Measurements from ENCODE around the gene SHISA2. TPM values are rescaled to one million over a fixed set of nuclear protein-coding genes. Genes with fewer than 3 reads are reported as not detected.
"Not testable (repeated sequence)": the region's sequence is repeated elsewhere in the genome, so short reads cannot be mapped to it uniquely, and the experiment has no call there.

Gene SHISA2
- polyA plus RNA-seq, 3 donors: not detected

DNA sequence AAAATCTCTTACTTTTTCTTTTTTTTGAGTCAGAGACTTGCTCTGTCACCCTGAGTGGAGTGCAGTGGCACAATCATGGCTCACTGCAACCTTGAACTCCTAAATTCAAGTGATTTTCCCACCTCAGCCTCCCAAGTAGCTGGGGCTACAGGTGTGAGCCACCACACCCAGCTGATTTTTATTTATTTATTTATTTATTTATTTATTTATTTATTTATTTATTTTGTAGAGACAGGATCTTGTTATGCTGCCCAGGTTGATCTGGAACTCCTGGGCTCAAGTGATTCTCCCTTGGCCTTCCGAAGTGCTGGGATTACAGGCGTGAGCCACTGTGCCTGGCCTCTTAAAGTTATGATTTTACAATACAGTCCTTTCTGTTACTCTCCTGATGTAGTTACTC lies 16.6 kb upstream of the SHISA2 start:
- intact Hi-C loops (cut with micrococcal nuclease): loop anchor here in 1 of 2 donors (5.0 kb wide), 1 partner anchor 236 kb away; no protein-coding TSS in a partner anchor
- not testable (repeated sequence) for H3K36me3 Mint-ChIP-seq, H3K27ac Mint-ChIP-seq

DNA sequence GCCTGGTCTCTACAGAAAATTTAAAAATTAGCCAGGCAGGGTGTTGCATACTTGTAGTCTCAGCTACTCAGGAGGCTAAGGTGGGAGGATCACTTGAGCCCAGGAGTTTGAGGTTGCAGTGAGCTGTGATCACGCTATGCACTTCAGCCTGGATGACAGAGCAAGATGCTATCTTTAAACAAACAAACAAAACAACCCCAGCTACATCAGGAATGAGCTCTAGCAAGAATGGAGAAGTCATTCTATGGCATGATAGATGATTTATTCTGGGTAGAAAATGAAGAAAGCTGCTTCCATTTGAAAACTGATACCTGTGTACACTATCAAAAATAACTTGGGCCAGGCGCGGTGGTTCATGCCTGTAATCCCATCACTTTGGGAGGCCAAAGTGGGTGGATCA lies 15.8 kb upstream of the SHISA2 start:
- TF ChIP-seq, protein P1, sequence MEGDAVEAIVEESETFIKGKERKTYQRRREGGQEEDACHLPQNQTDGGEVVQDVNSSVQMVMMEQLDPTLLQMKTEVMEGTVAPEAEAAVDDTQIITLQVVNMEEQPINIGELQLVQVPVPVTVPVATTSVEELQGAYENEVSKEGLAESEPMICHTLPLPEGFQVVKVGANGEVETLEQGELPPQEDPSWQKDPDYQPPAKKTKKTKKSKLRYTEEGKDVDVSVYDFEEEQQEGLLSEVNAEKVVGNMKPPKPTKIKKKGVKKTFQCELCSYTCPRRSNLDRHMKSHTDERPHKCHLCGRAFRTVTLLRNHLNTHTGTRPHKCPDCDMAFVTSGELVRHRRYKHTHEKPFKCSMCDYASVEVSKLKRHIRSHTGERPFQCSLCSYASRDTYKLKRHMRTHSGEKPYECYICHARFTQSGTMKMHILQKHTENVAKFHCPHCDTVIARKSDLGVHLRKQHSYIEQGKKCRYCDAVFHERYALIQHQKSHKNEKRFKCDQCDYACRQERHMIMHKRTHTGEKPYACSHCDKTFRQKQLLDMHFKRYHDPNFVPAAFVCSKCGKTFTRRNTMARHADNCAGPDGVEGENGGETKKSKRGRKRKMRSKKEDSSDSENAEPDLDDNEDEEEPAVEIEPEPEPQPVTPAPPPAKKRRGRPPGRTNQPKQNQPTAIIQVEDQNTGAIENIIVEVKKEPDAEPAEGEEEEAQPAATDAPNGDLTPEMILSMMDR (IDR thresholded peaks at IDR 0.05): no peak
- Mint-ChIP-seq H3K27ac (no peak overlapping the region), H3K9me3 (no peaks in the 10 kb centered on the region), H3K36me3 (no peaks in the 10 kb centered on the region), H3K4me1 (no peaks in the 10 kb centered on the region), H3K27me3 (ENCODE audit: low read depth in 3 of 3) (peaks cover 6 to 20% (median 10%) of the 10 kb centered on the region in 3 donors), H3K4me3 (no peak overlapping the region)
- no peak for DNase-seq
- H3K4me3 ChIP-seq (replicated peaks in 1 of 3; ENCODE audit: low read depth in 2 of 3, low read length in 3 of 3): no peak overlapping the region
- H3K27me3 ChIP-seq (ENCODE audit: control insufficient read depth in 2 of 2, insufficient read depth in 2 of 2, low read length in 2 of 2): peaks cover 0 to 4% of the 10 kb centered on the region in 2 donors
- H4K20me1 ChIP-seq (ENCODE audit: insufficient read depth, low read length): no peaks in the 10 kb centered on the region
- WGBS (ENCODE audit: insufficient coverage): no CpG with 5 or more reads among the region's 3 CpGs
- H3K9me3 ChIP-seq (replicated peaks in 1 of 2; ENCODE audit: control insufficient read depth in 1 of 2, insufficient read depth in 1 of 2, low read length in 2 of 2): no peaks in the 10 kb centered on the region
- no peaks in the 10 kb centered on the region for H3K79me2 ChIP-seq (ENCODE audit: insufficient read depth, low read length)
- H3K27ac ChIP-seq (ENCODE audit: low read depth in 1 of 2, low read length in 2 of 2): no peak overlapping the region
- H3K4me1 ChIP-seq (ENCODE audit: control insufficient read depth in 1 of 2, insufficient read depth in 2 of 2, low read length in 2 of 2): no peaks in the 10 kb centered on the region
- H2AFZ ChIP-seq (ENCODE audit: insufficient read depth, low read depth, low read length, poor library complexity, severe bottlenecking): no peak overlapping the region
- no peak overlapping the region for H3K4me2 ChIP-seq (replicated peaks; ENCODE audit: extremely low read depth, low read length, poor library complexity, severe bottlenecking)
- H3K9ac ChIP-seq (ENCODE audit: insufficient read depth, low read length, poor library complexity, severe bottlenecking): no peak overlapping the region
- no peaks in the 10 kb centered on the region for H3K36me3 ChIP-seq (replicated peaks in 1 of 2; ENCODE audit: control insufficient read depth in 1 of 2, insufficient read depth in 2 of 2, low read length in 2 of 2)
- intact Hi-C loops (cut with micrococcal nuclease): loop anchor here in 1 of 2 donors (5.0 kb wide), 1 partner anchor 235 kb away; no protein-coding TSS in a partner anchor

More for the DNA sequence above, 16.6 kb upstream of the SHISA2 start:
- no CpG with 5 or more reads among the region's 2 CpGs for WGBS (ENCODE audit: insufficient coverage)
- not testable (repeated sequence) for H3K9ac ChIP-seq (ENCODE audit: insufficient read depth, low read length, poor library complexity, severe bottlenecking); H2AFZ ChIP-seq (ENCODE audit: insufficient read depth, low read depth, low read length, poor library complexity, severe bottlenecking); H3K4me3 ChIP-seq (replicated peaks in 1 of 3; ENCODE audit: low read depth in 2 of 3, low read length in 3 of 3); H3K4me3 Mint-ChIP-seq; H3K4me2 ChIP-seq (replicated peaks; ENCODE audit: extremely low read depth, low read length, poor library complexity, severe bottlenecking); H4K20me1 ChIP-seq (ENCODE audit: insufficient read depth, low read length); H3K4me1 Mint-ChIP-seq; H3K27ac ChIP-seq (ENCODE audit: low read depth in 1 of 2, low read length in 2 of 2); H3K4me1 ChIP-seq (ENCODE audit: control insufficient read depth in 1 of 2, insufficient read depth in 2 of 2, low read length in 2 of 2); H3K79me2 ChIP-seq (ENCODE audit: insufficient read depth, low read length); H3K9me3 ChIP-seq (replicated peaks in 1 of 2; ENCODE audit: control insufficient read depth in 1 of 2, insufficient read depth in 1 of 2, low read length in 2 of 2); DNase-seq; H3K9me3 Mint-ChIP-seq; H3K36me3 ChIP-seq (replicated peaks in 1 of 2; ENCODE audit: control insufficient read depth in 1 of 2, insufficient read depth in 2 of 2, low read length in 2 of 2); H3K27me3 ChIP-seq (ENCODE audit: control insufficient read depth in 2 of 2, insufficient read depth in 2 of 2, low read length in 2 of 2)
- peaks cover 9 to 23% (median 11%) of the 10 kb centered on the region in 3 donors for H3K27me3 Mint-ChIP-seq (ENCODE audit: low read depth in 3 of 3)

DNA sequence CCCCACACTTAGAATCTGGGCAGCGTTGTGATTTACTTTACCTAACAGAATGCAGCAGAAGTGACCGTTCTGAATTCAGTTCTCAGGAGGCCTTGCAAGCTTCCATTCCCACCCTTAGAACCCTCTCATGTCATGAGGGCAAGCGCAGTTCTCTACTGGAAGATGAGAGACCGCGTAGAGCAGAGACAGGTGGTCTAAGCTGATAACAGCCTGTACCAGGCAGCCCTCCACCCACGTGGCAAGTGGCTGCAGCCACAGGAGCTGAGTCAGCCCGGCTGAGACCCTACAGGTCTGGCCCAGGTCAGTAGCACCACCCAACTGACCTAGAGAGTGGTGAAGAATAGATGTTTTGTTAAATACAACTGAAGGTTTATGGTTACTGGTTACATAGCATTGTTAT lies 14.7 kb upstream of the SHISA2 start:
- H2AFZ ChIP-seq (ENCODE audit: insufficient read depth, low read depth, low read length, poor library complexity, severe bottlenecking); H3K36me3 ChIP-seq (replicated peaks in 1 of 2; ENCODE audit: control insufficient read depth in 1 of 2, insufficient read depth in 2 of 2, low read length in 2 of 2); H3K9ac ChIP-seq (ENCODE audit: insufficient read depth, low read length, poor library complexity, severe bottlenecking); H3K4me2 ChIP-seq (replicated peaks; ENCODE audit: extremely low read depth, low read length, poor library complexity, severe bottlenecking); H3K4me3 ChIP-seq (replicated peaks in 1 of 3; ENCODE audit: low read depth in 2 of 3, low read length in 3 of 3); H3K27ac ChIP-seq (ENCODE audit: low read depth in 1 of 2, low read length in 2 of 2); H3K4me3 Mint-ChIP-seq; H4K20me1 ChIP-seq (ENCODE audit: insufficient read depth, low read length); H3K4me1 ChIP-seq (ENCODE audit: control insufficient read depth in 1 of 2, insufficient read depth in 2 of 2, low read length in 2 of 2); H3K36me3 Mint-ChIP-seq; H3K9me3 Mint-ChIP-seq; H3K27me3 ChIP-seq (ENCODE audit: control insufficient read depth in 2 of 2, insufficient read depth in 2 of 2, low read length in 2 of 2); H3K79me2 ChIP-seq (ENCODE audit: insufficient read depth, low read length); H3K27ac Mint-ChIP-seq; H3K9me3 ChIP-seq (replicated peaks in 1 of 2; ENCODE audit: control insufficient read depth in 1 of 2, insufficient read depth in 1 of 2, low read length in 2 of 2); H3K4me1 Mint-ChIP-seq; DNase-seq: not testable (repeated sequence)
- peaks cover 5 to 15% (median 6%) of the 10 kb centered on the region in 3 donors for H3K27me3 Mint-ChIP-seq (ENCODE audit: low read depth in 3 of 3)
- intact Hi-C loops (cut with micrococcal nuclease): loop anchor here in 1 of 2 donors (5.0 kb wide), 1 partner anchor 234 kb away; no protein-coding TSS in a partner anchor
- 69% methylated on average over 7 of the region's 7 CpGs for WGBS (ENCODE audit: insufficient coverage)

Measured in CD14-positive monocyte (primary cell).